Fibroblast of lung (primary cell): ENCODE data around the gene OR51F1. TPM values are rescaled to one million over a fixed set of nuclear protein-coding genes. Genes with fewer than 3 reads are reported as not detected.

Experiments
- DNase-seq, 2 donors: peaks; one replicate each; pipeline versions ENCODE4 v3.0.0 to v3.0.0-alpha.2; 2010; ENCODE audit warnings: low read depth in 2 of 2
- H2AFZ ChIP-seq: 2 replicates; pipeline ENCODE4 v1.5.1; 2012; ENCODE audit warnings: low read length, control low read depth, inconsistent platforms
- H3K27ac ChIP-seq: 2 replicates; pipeline ENCODE4 v1.5.1; 2011; ENCODE audit warnings: low read length, control low read depth; ENCODE audit not compliant: insufficient read depth
- H3K27me3 ChIP-seq: 2 replicates; pipeline ENCODE4 v1.5.1; 2011; ENCODE audit warnings: mild to moderate bottlenecking, low read length; ENCODE audit not compliant: control insufficient read depth, insufficient read depth
- H3K36me3 ChIP-seq: 2 replicates; pipeline ENCODE4 v1.5.1; 2011; ENCODE audit warnings: low read length; ENCODE audit not compliant: control insufficient read depth, insufficient read depth
- H3K4me1 ChIP-seq: 2 replicates; pipeline ENCODE4 v1.5.1; 2011; ENCODE audit warnings: low read length; ENCODE audit not compliant: control insufficient read depth, insufficient read depth; ENCODE audit errors: extremely low read depth
- H3K4me2 ChIP-seq: 2 replicates; pipeline ENCODE4 v1.5.1; 2011; ENCODE audit warnings: low read length, control low read depth; ENCODE audit not compliant: insufficient read depth; ENCODE audit errors: extremely low read depth
- H3K4me3 ChIP-seq, 4 experiments: fragments of 200-600 bp in 1 of 4; sonication (generic) in 1 of 4; replicated peaks in 1 of 4; 2 replicates each; pipeline ENCODE4 v1.5.1; 2011 to 2016; ENCODE audit warnings: low read length in 4 of 4, low read depth in 3 of 4, mild to moderate bottlenecking in 3 of 4, control low read depth in 2 of 4, inconsistent platforms in 1 of 4, mixed read lengths in 1 of 4; ENCODE audit not compliant: insufficient read depth in 1 of 4; ENCODE audit errors: control extremely low read depth in 1 of 4
- H3K79me2 ChIP-seq: 2 replicates; pipeline ENCODE4 v1.5.1; 2012; ENCODE audit warnings: mild to moderate bottlenecking, low read length, inconsistent platforms; ENCODE audit not compliant: control insufficient read depth, insufficient read depth
- H3K9ac ChIP-seq: 2 replicates; pipeline ENCODE4 v1.5.1; 2011; ENCODE audit warnings: mild to moderate bottlenecking, low read length, control low read depth; ENCODE audit not compliant: insufficient read depth
- H3K9me3 ChIP-seq: 2 replicates; pipeline ENCODE4 v1.5.1; 2012; ENCODE audit warnings: low read depth, low read length; ENCODE audit not compliant: control insufficient read depth, insufficient read depth
- H4K20me1 ChIP-seq: 2 replicates; pipeline ENCODE4 v1.5.1; 2011; ENCODE audit warnings: low read length; ENCODE audit not compliant: control insufficient read depth, insufficient read depth; ENCODE audit errors: extremely low read depth
- EZH2 ChIP-seq: IDR thresholded peaks from 2 replicates; pipeline ENCODE4 v1.5.1; 2012; ENCODE audit warnings: low read length, control low read depth, mild to moderate bottlenecking; ENCODE audit errors: missing control alignments
- polyA plus RNA-seq, 2 donors: library from polyadenylated mRNA; depleted of rRNA in 1 of 2; stranded (reverse) in 1 of 2; unstranded in 1 of 2; fragments of >200 nt; gene quantifications; 2 replicates each; pipeline ENCODE4 v1.2.1, GENCODE V29; 2011 to 2012; ENCODE audit warnings: missing spikeins in 1 of 2
- total RNA-seq: library from RNA; depleted of rRNA; stranded (reverse); fragments of >200 nt; gene quantifications from 2 replicates; pipeline ENCODE4 v1.2.1, GENCODE V29; 2014
- TF ChIP-seq, protein P1 (sequence below), 2 donors: IDR thresholded peaks in 1 of 2; conservative IDR thresholded peaks in 1 of 2; 1 replicate in 1 of 2; 2 replicates in 1 of 2; pipeline ENCODE4 v1.5.1; 2011 to 2012; ENCODE audit warnings: low read length in 2 of 2, control low read depth in 1 of 2, inconsistent platforms in 1 of 2, low read depth in 1 of 2, mild to moderate bottlenecking in 1 of 2

The OR51F1 gene
- total and polyA plus RNA-seq, 2 donors (not counting 1 experiment from before 2014, with no cell fraction given) = not detected

DNA sequence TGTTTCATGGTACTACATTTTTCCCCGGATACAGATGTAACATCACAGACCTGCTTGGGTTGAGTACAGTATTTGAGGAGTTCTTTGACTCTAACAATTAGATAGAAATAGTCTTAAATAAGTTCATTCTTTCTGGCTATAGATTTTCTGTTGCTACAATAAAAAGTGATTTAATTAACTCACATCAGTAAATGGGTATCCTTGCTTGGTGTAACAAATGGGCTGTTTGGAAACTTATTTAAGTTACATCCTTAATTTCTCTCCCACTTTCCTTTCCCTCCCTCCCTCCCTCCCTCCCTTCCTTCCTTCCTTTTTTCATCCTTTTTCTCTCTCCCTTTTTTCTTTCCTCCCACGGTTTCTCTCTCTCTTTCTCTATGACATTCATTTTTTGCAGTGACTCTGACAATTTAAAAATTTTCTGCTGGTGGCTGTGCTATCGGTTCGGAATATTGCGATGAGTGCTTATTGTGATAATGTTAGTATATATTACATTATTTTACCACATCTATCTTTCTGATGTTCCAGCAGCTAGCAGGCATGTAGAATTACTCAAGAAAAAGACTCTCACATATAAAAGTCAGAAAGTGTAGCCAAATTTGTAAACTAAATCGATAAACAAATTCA, 3.2 kb downstream of the OR51F1 start:
- H3K27me3 ChIP-seq = no peaks in the 10 kb centered on the region
- H3K79me2 ChIP-seq = no peaks in the 10 kb centered on the region
- H4K20me1 ChIP-seq = no peaks in the 10 kb centered on the region
- DNase-seq = no peak
- no peaks in the 10 kb centered on the region for H3K36me3 ChIP-seq
- no peak overlapping the region for H3K4me2 ChIP-seq
- H3K9ac ChIP-seq = no peak overlapping the region
- TF ChIP-seq, protein P1, sequence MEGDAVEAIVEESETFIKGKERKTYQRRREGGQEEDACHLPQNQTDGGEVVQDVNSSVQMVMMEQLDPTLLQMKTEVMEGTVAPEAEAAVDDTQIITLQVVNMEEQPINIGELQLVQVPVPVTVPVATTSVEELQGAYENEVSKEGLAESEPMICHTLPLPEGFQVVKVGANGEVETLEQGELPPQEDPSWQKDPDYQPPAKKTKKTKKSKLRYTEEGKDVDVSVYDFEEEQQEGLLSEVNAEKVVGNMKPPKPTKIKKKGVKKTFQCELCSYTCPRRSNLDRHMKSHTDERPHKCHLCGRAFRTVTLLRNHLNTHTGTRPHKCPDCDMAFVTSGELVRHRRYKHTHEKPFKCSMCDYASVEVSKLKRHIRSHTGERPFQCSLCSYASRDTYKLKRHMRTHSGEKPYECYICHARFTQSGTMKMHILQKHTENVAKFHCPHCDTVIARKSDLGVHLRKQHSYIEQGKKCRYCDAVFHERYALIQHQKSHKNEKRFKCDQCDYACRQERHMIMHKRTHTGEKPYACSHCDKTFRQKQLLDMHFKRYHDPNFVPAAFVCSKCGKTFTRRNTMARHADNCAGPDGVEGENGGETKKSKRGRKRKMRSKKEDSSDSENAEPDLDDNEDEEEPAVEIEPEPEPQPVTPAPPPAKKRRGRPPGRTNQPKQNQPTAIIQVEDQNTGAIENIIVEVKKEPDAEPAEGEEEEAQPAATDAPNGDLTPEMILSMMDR (conservative IDR thresholded peaks at IDR 0.05 in 1 of 2, IDR thresholded peaks at IDR 0.05 in 1 of 2; ENCODE audit: low read depth in 1 of 2, low read length in 2 of 2) = no peak
- no peak for TF ChIP-seq EZH2
- H3K4me3 ChIP-seq = no peak overlapping the region
- no peak overlapping the region for H2AFZ ChIP-seq
- no peaks in the 10 kb centered on the region for H3K9me3 ChIP-seq
- H3K4me1 ChIP-seq = no peaks in the 10 kb centered on the region
- no peak overlapping the region for H3K27ac ChIP-seq

DNA sequence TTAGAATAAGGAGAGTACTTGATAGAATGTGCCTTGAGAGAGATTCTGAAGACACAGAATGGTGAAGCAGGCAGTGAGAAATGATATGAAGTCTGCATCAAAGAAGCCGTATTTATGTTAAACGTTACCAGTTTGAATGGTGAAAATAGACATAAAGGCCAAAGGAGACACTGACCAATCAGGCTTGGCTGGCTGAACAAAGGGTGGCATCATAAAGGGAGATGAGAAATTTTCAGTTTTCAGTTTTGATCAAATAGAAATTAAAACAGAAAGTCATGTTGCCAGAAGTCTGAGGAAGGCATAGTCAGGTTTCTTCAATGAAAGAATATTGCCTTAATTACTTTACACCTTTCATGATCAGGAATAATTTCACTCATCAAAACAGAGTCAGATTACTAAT, 6.6 kb downstream of the OR51F1 start:
- no peak for TF ChIP-seq EZH2
- TF ChIP-seq, protein P1 (conservative IDR thresholded peaks at IDR 0.05 in 1 of 2, IDR thresholded peaks at IDR 0.05 in 1 of 2; ENCODE audit: low read depth in 1 of 2, low read length in 2 of 2) = no peak
- H3K4me1 ChIP-seq = no peaks in the 10 kb centered on the region
- H3K9me3 ChIP-seq = no peaks in the 10 kb centered on the region
- H3K4me3 ChIP-seq = no peak overlapping the region
- H4K20me1 ChIP-seq = no peaks in the 10 kb centered on the region
- H3K4me2 ChIP-seq = no peak overlapping the region
- DNase-seq = no peak
- no peaks in the 10 kb centered on the region for H3K79me2 ChIP-seq
- H3K27ac ChIP-seq = no peak overlapping the region
- no peak overlapping the region for H2AFZ ChIP-seq
- no peaks in the 10 kb centered on the region for H3K36me3 ChIP-seq
- no peaks in the 10 kb centered on the region for H3K27me3 ChIP-seq
- H3K9ac ChIP-seq = no peak overlapping the region

DNA sequence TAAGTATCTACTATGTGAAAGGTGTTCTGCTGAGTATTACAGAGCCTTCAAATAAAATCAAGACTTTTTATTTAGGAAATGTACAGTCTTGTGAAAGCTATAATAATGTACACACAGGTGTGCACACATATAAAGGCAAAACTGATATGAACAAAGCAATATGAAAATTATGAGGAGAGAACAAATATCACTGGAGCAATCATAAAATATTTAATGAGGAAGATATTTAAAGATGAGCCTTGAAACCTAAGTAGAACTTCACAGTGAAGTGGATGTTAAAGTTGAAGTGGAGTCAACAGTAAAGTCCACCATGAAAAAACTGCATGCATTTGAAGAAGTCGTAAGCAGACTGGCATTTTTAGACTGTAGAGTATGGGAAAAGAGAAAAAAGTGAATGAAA, 18.5 kb downstream of the OR51F1 start:
- no peaks in the 10 kb centered on the region for H4K20me1 ChIP-seq

More for the DNA sequence above, 18.5 kb downstream of the OR51F1 start:
- no peak overlapping the region for H3K4me3 ChIP-seq
- TF ChIP-seq, protein P1 (conservative IDR thresholded peaks at IDR 0.05 in 1 of 2, IDR thresholded peaks at IDR 0.05 in 1 of 2; ENCODE audit: low read depth in 1 of 2, low read length in 2 of 2) = no peak
- no peak for TF ChIP-seq EZH2
- H3K36me3 ChIP-seq = no peaks in the 10 kb centered on the region
- no peak overlapping the region for H3K9ac ChIP-seq
- no peak overlapping the region for H3K27ac ChIP-seq
- no peak overlapping the region for H3K4me2 ChIP-seq
- DNase-seq = no peak
- H3K4me1 ChIP-seq = no peaks in the 10 kb centered on the region
- H2AFZ ChIP-seq = no peak overlapping the region
- no peaks in the 10 kb centered on the region for H3K27me3 ChIP-seq
- no peaks in the 10 kb centered on the region for H3K79me2 ChIP-seq
- no peaks in the 10 kb centered on the region for H3K9me3 ChIP-seq
